Measurements from ENCODE around the gene MGRN1. TPM values are rescaled to one million over a fixed set of nuclear protein-coding genes. Genes with fewer than 3 reads are reported as not detected.
"Not testable (repeated sequence)": the region's sequence is repeated elsewhere in the genome, so short reads cannot be mapped to it uniquely, and the experiment has no call there.

MGRN1 gene
- total and polyA plus RNA-seq, 2 experiments from 2014 or later, result 29.2 to 30.8 TPM

- Histone ChIP-seq H3K9me2 (replicated peaks; ENCODE audit: insufficient read depth) (no peaks in the 10 kb centered on the region), H3K27ac (no peak overlapping the region), H3K27me3 (no peaks in the 10 kb centered on the region), H3K79me2 (peaks cover 52% of the 10 kb centered on the region), H3K36me3 (replicated peaks; ENCODE audit: insufficient read depth, low read depth) (no peaks in the 10 kb centered on the region), H3K4me1 (ENCODE audit: insufficient read depth) (peaks cover 20% of the 10 kb centered on the region), H3K4me3 (no peak overlapping the region), H2AFZ (no peak overlapping the region), H3K9me3 (ENCODE audit: low read depth) (no peaks in the 10 kb centered on the region), H3K4me2 (no peak overlapping the region), H4K20me1 (ENCODE audit: insufficient read depth, poor library complexity, severe bottlenecking) (peaks cover 10% of the 10 kb centered on the region)
- TF ChIP-seq EZH2 (IDR thresholded peaks at IDR 0.05; ENCODE audit: borderline replicate concordance), result no peak
- no peak for TF ChIP-seq CTCF (IDR thresholded peaks at IDR 0.05; ENCODE audit: poor library complexity)
- no peak for TF ChIP-seq EZH2phosphoT487 (IDR thresholded peaks at IDR 0.05; ENCODE audit: low read depth, severe bottlenecking, unreplicated experiment)
- DNase-seq (ENCODE audit: low spot score), result no peak
- 94% methylated on average over 25 of the region's 25 CpGs for WGBS (ENCODE audit: low lambda C conversion rate, missing lambda C conversion rate)
These were observed 25.3 kb downstream of the MGRN1 start for GRCh38 chr16:4649744-4650442.

- not testable (repeated sequence) for H2AFZ ChIP-seq; H3K27me3 ChIP-seq; H3K27ac ChIP-seq; H3K4me3 ChIP-seq; H3K9me3 ChIP-seq (ENCODE audit: low read depth); H4K20me1 ChIP-seq (ENCODE audit: insufficient read depth, poor library complexity, severe bottlenecking); H3K9me2 ChIP-seq (replicated peaks; ENCODE audit: insufficient read depth); H3K4me2 ChIP-seq; H3K36me3 ChIP-seq (replicated peaks; ENCODE audit: insufficient read depth, low read depth)
- Histone ChIP-seq H3K4me1 (ENCODE audit: insufficient read depth) (peaks cover 24% of the 10 kb centered on the region), H3K79me2 (peaks cover 45% of the 10 kb centered on the region)
- 95% methylated on average over 15 of the region's 15 CpGs for WGBS (ENCODE audit: low lambda C conversion rate, missing lambda C conversion rate)
- peak; percentile 59 for TF ChIP-seq CTCF (IDR thresholded peaks at IDR 0.05; ENCODE audit: poor library complexity)
- DNase-seq (ENCODE audit: low spot score), result peak; percentile 71
These were observed 25.9 kb downstream of the MGRN1 start for GRCh38 chr16:4650443-4651074.

- Histone ChIP-seq H3K4me2 (no peak overlapping the region), H4K20me1 (ENCODE audit: insufficient read depth, poor library complexity, severe bottlenecking) (peaks cover 3% of the 10 kb centered on the region), H3K79me2 (peaks cover 39% of the 10 kb centered on the region), H3K36me3 (replicated peaks; ENCODE audit: insufficient read depth, low read depth) (no peaks in the 10 kb centered on the region), H2AFZ (no peak overlapping the region), H3K4me3 (no peak overlapping the region), H3K9me2 (replicated peaks; ENCODE audit: insufficient read depth) (no peaks in the 10 kb centered on the region), H3K9me3 (ENCODE audit: low read depth) (no peaks in the 10 kb centered on the region), H3K27ac (no peak overlapping the region), H3K27me3 (no peaks in the 10 kb centered on the region), H3K4me1 (ENCODE audit: insufficient read depth) (peaks cover 24% of the 10 kb centered on the region)
- WGBS (ENCODE audit: low lambda C conversion rate, missing lambda C conversion rate), result 98% methylated on average over 13 of the region's 13 CpGs
- TF ChIP-seq CTCF (IDR thresholded peaks at IDR 0.05; ENCODE audit: poor library complexity) (no peak), EZH2 (IDR thresholded peaks at IDR 0.05; ENCODE audit: borderline replicate concordance) (no peak), EZH2phosphoT487 (IDR thresholded peaks at IDR 0.05; ENCODE audit: low read depth, severe bottlenecking, unreplicated experiment) (no peak)
- DNase-seq (ENCODE audit: low spot score), result no peak
These were observed 27.2 kb downstream of the MGRN1 start for GRCh38 chr16:4651827-4652226.

Measured in hepatocyte (in vitro differentiated cells).